Measurements from ENCODE around the gene POP7.

DNA sequence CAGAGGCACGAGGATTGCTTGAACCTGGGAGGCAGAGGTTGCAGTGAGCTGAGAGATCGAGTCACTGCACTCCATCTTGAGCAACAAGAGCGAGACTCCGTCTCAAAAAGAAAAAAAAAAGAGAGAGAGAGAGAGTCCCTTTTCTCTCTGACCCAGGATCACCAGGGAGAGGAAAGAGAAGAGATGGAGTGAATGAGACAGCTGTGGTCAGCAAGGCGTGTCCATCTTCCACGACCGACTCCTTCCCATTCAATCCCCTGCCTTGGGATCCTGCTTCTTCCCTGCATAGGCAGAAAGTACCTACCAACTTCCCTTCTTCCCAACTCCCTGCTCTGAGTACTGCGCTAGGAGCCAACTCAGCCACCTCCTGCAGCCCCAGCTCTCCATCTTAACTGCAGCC is 22.3 kb downstream of the POP7 start:
- TF ChIP-seq, protein P1, sequence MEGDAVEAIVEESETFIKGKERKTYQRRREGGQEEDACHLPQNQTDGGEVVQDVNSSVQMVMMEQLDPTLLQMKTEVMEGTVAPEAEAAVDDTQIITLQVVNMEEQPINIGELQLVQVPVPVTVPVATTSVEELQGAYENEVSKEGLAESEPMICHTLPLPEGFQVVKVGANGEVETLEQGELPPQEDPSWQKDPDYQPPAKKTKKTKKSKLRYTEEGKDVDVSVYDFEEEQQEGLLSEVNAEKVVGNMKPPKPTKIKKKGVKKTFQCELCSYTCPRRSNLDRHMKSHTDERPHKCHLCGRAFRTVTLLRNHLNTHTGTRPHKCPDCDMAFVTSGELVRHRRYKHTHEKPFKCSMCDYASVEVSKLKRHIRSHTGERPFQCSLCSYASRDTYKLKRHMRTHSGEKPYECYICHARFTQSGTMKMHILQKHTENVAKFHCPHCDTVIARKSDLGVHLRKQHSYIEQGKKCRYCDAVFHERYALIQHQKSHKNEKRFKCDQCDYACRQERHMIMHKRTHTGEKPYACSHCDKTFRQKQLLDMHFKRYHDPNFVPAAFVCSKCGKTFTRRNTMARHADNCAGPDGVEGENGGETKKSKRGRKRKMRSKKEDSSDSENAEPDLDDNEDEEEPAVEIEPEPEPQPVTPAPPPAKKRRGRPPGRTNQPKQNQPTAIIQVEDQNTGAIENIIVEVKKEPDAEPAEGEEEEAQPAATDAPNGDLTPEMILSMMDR (conservative IDR thresholded peaks at IDR 0.05; ENCODE audit: low read depth, low read length) = no peak
- TF ChIP-seq POLR2A (IDR thresholded peaks at IDR 0.05; ENCODE audit: low read depth, low read length) (no peak), RAD21 (IDR thresholded peaks at IDR 0.05; ENCODE audit: low read length) (no peak), MXI1 (IDR thresholded peaks at IDR 0.05; ENCODE audit: borderline replicate concordance, low read depth, low read length) (no peak)

All from IMR-90 (cell line).